NCI-H146 treated with DMSO at 0.1 percent for 48 hours (cell line): ENCODE data around the gene ERC2.

Experiments
- DNase-seq: peaks from one replicate; lab custom pipeline; 2025; ENCODE audit not compliant: unreplicated experiment; lab: John Stamatoyannopoulos, UW

Gene ERC2

DNA sequence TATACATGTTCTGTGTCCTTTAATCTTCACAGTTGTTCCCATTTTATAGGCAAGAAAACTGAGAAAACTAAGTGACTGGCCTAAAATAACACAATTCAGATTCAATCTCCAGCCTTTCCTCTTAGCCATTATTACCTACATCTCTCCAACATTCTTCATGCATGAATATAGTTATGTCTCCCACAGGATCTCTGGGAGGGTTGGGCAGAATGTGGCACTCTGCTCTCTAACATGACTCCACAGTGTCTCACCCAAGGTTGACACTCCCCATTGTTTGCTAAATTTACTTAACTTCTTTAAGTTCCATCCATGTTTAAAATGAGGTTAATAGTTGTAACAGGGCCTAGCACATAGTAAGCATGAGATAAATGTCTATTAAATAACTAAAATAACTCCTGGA is 276.3 kb downstream of the ERC2 start:
- no peak for DNase-seq

- DNase-seq = no peak
Measured at GRCh38 chr3:56190771-56191305, 277.4 kb downstream of the ERC2 start.

DNA sequence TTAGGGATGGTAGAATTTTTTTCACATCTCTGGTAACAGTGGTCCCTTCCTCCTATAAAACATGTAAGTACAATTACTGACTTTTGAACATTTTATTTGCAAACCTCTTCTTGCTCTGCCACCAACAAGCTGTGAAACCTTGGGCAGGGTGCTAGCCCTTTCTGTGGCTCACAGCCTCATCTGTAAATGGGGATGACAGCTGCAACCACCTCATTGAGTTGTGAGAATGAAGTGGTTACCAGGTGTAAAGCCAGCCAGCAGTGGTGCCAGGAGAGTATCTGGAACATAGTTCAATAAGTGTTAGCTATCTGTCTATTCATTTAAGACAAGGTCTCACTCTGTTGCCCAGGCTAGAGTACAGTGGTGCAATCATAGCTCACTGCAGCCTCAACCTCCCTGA is 278.1 kb downstream of the ERC2 start:
- DNase-seq = no peak

- no peak for DNase-seq
Measured at GRCh38 chr3:56189536-56189935, 278.7 kb downstream of the ERC2 start.

GRCh38 chr3:56188201-56188600 is 280.1 kb downstream of the ERC2 start:
- no peak for DNase-seq

GRCh38 chr3:56187051-56187450 is 281.2 kb downstream of the ERC2 start:
- DNase-seq = no peak

DNA sequence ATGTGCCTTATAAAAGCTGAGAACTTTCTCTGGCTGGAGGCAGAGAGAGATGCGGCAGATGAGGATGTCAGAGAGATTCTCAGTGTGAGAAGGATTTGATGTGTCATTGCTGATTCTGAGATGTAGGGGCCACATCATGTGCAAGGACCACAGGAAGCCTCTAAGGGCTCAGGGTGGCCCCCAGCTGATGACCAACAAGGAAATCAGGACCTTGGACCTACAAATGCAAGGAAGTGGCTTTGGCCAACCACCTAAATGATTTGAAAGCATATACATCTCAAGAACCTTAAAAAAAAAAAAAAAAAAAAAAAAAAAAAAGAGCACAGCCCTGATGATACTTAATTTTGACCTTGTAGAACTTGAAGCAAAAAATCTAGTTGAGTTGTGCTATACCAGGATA is 282.4 kb downstream of the ERC2 start:
- DNase-seq = no peak

DNA sequence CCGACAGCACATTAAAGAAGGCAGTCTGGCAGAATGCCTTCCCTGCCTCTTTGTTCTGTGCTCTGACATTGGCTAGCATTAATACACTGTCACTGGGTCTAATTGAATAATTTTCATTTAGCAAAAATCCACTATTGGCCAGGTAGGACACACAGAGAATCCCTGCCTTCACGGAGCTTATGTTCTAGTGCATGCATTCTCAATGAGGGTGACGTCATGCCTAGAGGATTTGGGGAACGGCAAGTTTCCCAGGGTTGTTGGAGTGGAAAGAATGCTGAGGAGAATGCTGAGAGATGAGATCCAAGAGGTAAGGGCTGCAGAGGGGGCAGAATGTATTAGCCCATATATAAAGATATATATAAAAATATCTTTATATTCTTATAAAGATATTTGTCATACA is 284.7 kb downstream of the ERC2 start:
- DNase-seq = no peak

- DNase-seq = no peak
Measured at GRCh38 chr3:56180433-56180832, 287.8 kb downstream of the ERC2 start.

DNA sequence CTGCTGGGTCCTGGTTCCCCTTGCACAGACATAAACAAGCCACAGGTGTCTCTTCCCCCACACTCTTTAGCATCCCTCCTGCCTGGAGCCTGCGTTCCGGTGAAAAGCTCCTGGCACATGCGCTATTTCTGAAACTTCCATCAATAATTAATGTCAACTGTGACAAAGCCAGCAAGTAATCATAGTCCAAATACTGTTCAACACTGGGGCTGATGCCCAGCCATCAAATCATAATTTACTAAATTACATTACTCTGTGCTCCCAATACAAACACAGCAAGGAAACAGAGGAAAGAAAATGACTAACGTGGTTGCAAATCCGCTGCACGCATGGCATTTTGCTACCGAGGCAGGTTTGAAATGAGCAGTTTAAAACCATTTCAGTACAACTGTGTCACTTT is 294.7 kb downstream of the ERC2 start:
- DNase-seq = no peak

DNA sequence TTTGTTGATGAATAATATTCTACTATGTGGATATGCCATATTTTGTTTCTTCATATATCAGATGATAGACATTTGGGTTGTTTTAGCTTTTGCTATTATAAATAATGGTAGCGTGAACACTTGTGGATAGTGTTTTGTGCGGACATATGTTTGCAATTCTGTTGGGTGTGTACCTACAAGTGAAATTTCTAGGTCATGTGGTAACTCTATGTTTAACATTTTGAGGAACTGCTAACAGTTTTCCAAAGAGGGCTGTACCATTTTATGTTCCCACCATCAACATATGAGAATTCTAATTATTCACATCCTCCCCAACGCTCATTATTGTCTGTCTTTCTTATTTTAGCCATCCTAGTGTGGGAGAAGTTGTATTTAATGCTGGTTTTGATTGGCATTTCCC is 303.8 kb downstream of the ERC2 start:
- DNase-seq = no peak

DNA sequence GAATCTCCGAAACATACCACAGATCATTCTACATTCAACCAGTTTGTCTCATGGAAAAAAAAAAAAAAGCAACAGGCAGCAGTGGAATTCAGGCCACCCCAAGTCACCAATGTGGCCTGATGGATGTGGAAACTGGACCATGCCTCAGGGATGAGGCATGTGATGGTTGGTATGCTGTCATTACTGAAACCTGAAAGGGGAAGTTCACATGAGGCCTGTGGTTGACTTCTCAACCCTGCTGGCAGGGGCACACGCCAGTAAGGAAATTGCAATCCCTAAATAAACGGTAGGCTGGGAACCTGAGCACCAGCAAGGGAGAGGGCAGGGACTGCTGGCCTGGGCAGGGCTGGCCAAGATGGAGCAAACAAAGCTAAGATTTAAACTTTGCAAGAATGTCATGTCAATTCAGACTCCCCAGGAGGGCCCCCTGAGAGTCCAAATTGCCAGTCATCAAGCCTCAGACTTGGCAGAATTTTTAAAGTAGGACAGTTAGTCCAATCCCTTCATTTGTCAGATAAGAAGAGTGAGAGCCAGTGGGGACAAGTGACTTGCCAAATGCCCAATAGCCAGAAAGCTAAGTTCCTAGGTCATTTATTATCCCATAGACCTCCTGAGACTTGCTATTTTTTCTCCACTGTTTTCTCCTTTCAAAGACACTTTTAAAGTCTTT is 310.4 kb downstream of the ERC2 start:
- no peak for DNase-seq

DNA sequence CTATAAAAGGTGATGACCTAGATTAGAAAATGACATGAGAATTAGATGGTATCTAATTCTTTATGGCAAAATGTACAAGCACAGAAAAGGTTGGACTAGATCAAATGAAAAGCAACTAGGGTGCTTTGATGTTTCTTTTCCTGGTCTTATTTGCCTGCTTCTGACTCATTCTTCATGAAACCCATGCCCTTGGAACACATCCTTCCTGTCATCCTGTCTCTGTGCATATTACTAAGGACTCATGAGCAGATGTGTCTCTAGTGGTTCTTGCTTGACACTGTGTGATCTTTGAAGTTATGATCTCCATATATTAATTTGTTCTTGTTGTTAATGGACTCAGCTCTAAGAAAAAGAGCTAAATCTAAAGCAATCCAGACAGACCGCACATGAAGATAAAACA is 314.0 kb downstream of the ERC2 start:
- no peak for DNase-seq

DNA sequence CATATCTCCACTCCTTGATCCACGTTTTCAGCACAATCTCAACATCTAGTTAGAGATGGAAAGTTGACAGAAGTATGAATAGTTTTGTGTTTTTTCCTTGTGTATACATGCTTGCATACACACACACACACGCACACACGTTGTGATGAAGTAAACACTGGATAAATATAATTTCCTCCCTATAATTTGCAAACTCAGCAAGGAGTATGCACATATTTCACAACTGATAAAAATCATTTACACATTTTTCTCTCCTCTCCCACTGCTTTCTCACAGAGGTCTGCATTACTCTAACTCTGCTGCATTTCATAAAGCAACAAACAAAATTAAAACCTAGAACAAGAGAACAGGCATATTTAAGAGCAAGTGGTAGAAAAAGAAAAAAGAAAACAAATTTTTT is 320.9 kb downstream of the ERC2 start:
- no peak for DNase-seq

DNA sequence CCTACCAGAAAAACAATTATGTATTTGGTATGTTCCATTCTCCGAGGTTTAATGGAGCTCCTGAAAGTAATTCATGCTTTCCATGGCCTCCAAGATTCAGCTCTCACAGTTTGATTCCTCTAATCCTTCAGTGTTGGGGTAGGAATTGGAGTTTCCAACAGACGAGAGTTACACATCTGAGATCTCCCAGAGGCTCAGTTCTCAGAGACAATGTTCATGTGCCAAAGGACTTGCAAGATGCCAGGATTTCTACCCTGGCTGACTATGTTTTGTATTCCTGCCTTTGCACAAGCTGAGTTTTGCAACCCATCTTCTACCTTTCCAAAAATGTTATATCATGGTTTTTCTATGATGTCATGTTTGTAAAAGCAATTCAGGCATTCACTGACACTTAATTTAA is 322.9 kb downstream of the ERC2 start:
- no peak for DNase-seq

- DNase-seq = no peak
Measured at GRCh38 chr3:56144805-56145204, 323.5 kb downstream of the ERC2 start.

DNA sequence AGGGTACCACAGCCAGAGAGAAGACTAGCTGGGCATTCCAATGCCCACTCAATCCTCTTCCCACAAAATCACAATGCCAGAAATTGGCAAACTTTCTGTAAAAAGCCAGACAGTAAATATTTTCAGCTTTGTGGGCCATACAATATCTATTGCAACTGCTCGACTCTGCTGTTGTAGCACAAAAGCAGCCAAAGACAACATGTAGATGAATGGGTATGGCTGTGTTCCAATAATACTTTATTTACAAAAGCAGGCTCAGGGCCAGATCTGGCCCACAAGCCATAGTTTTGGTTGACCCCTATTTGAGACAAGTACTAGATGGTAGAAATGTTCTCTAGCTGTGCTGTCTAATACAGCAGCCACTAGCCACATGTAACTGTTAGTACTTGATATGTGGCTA is 330.9 kb downstream of the ERC2 start:
- DNase-seq = no peak

- no peak for DNase-seq
Measured at GRCh38 chr3:56136514-56136913, 331.8 kb downstream of the ERC2 start.

DNA sequence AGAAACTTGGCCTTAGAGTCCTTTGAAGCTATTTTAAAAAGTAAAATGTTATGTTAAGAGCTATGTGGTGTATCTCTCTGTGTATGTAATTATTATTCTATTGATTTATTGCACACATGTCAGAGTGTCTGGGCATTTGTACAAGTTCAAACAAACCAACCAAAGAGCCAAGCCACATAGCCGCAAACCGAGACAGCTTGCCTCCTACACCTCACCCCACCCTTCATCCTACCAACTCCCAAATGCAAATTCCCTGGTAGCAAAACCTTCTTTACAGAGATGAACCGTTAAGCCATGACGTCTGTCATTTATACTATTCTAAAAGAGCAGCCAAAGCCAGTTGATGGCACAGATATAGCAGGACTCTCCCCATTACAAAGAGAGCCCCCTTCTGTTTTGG is 332.3 kb downstream of the ERC2 start:
- no peak for DNase-seq

- DNase-seq = no peak
Measured at GRCh38 chr3:56133423-56133822, 334.8 kb downstream of the ERC2 start.

GRCh38 chr3:56132762-56133161 is 335.5 kb downstream of the ERC2 start:
- no peak for DNase-seq

- no peak for DNase-seq
Measured at GRCh38 chr3:56131974-56132590, 336.2 kb downstream of the ERC2 start.

DNA sequence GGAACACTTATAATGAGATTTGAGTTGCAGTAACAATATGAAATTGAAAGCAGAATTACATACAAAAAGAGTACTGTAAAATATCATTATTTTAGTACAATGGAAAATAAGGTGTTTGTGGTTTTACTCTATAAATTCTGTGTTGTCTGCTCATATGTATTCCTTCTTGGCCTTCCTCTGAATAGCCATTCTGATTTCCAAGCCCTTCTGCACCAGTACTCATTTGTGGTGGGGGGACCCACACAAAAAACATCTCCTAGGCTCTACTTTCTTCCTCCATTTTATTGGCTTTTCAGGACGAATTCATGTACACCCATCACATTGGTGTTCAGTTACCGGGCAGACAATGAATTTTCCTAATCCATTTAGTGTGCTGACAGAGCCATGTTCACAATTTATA is 338.2 kb downstream of the ERC2 start:
- no peak for DNase-seq
